Transverse colon (tissue), 4 donors: ENCODE measurements around the gene FBXL17. TPM values are rescaled to one million over a fixed set of nuclear protein-coding genes. Genes with fewer than 3 reads are reported as not detected.
A peak's percentile ranks its signal among the peaks of the same experiment; 100 is the strongest.

Experiments
- DNase-seq: peaks from one replicate; pipeline ENCODE4 v3.0.0-alpha.2; 2019
- H3K27ac ChIP-seq, 4 donors: fragments of 200-600 bp; sonication (generic); 2 replicates each; pipeline ENCODE4 v1.5.1; 2016 to 2018; ENCODE audit warnings: inconsistent platforms in 4 of 4
- H3K27me3 ChIP-seq: fragments of 200-600 bp; sonication (generic); 2 replicates; pipeline ENCODE4 v1.5.1; 2017; ENCODE audit warnings: inconsistent platforms
- H3K36me3 ChIP-seq, 4 donors: fragments of 200-600 bp; sonication (generic); 2 replicates each; pipeline ENCODE4 v1.5.1; 2017 to 2019; ENCODE audit warnings: inconsistent platforms in 4 of 4
- H3K4me1 ChIP-seq, 4 donors: fragments of 200-600 bp; sonication (generic); 2 replicates each; pipeline ENCODE4 v1.5.1; 2017 to 2020; ENCODE audit warnings: inconsistent platforms in 4 of 4
- H3K4me3 ChIP-seq, 4 donors: fragments of 200-600 bp; sonication (generic); 1 replicate in 1 of 4; 2 replicates in 3 of 4; pipeline versions ENCODE4 v1.5.1 to v1.6.1; 2017 to 2019; ENCODE audit warnings: inconsistent platforms in 4 of 4
- H3K9me3 ChIP-seq, 2 donors: fragments of 200-600 bp; sonication (generic); 2 replicates each; pipeline ENCODE4 v1.5.1; 2017 to 2019; ENCODE audit warnings: inconsistent platforms in 2 of 2
- EP300 ChIP-seq: sonication (generic); formaldehyde crosslinking; IDR thresholded peaks from one replicate; pipeline ENCODE4 v1.6.1; 2017; ENCODE audit warnings: antibody characterized with exemption, low read depth
- POLR2A ChIP-seq: fragments of 450-650 bp; IDR thresholded peaks from one replicate; pipeline ENCODE4 v1.6.1; 2016; ENCODE audit warnings: antibody characterized with exemption, mild to moderate bottlenecking, moderate library complexity
- POLR2AphosphoS5 ChIP-seq, 3 donors: sonication (generic); formaldehyde crosslinking; IDR thresholded peaks; one replicate each; pipeline ENCODE4 v1.6.1; 2016; ENCODE audit warnings: antibody characterized with exemption in 3 of 3
- WGBS, 2 donors: methylation state at CpG; one replicate each; pipeline ENCODE4 v1.1.5; 2018; ENCODE audit warnings: low coverage in 1 of 2; 5-methylcytosine and 5-hydroxymethylcytosine counted together
- in situ Hi-C, 4 donors: fragments of 200-750 bp; cut with MboI; loops; one replicate each; pipeline versions ENCODE4 v1.15.0 to v1.15.1; 2017; ENCODE audit warnings: low sequenced_read_pairs in 3 of 4, low pct_ligation_motif_present in 1 of 4, low pct_unique_long_range_greater_than_20kb in 1 of 4
- intact Hi-C: fragments of 100-400 bp; cut with DNase I; formaldehyde crosslinking; loops from one replicate; pipeline ENCODE4 v1.15.1; 2023; ENCODE audit warnings: low total_unique reads
- total RNA-seq, 4 donors: library from RNA; depleted of rRNA; stranded (reverse); fragments of >200 nt; gene quantifications; one replicate each; pipeline ENCODE4 v1.1.0, GENCODE V29; 2016
- TF ChIP-seq, protein P1 (sequence below), 5 experiments: fragments of 200-600 bp in 3 of 5; fragments of 450-650 bp in 2 of 5; sonication (generic) in 3 of 5; IDR thresholded peaks; 1 replicate in 2 of 5; 2 replicates in 3 of 5; pipeline ENCODE4 v1.5.1; 2016 to 2017; ENCODE audit warnings: antibody characterized with exemption in 5 of 5, inconsistent platforms in 3 of 5, mild to moderate bottlenecking in 2 of 5, moderate library complexity in 1 of 5

The FBXL17 gene
- total RNA-seq, 4 donors from 2014 or later = 17.7 to 99.5 (median 24.6) TPM

DNA sequence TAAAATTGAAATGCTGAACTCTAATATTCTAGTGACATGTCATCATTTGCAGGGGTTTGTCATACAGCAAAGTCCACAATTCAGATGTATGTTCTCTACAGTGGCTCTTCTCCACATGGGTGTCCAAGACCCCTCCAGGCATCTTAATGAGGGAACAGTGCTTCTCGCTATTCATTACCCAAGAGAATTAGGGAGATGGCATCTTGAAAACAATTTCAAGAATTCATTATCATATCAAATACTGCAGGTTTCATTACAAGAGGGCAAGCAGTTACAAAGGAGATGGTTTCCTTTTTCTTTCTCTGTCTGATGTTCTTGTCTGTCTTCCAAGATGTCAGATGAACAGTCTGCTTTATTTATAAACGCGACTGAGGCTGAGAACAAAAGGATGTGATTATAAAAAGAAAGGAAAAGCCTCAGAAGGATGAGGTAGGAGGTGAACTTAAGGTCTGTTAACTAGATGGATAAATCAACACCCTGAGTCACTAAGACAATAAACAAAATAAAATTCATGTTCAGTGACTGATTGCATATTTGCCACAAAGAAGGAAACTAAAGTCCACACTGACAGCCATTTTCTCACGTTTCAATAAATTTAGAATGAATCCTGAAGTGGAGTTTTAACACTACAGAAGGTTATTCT, 384.4 kb downstream of the FBXL17 start:
- in situ Hi-C loops = no loop called here

DNA sequence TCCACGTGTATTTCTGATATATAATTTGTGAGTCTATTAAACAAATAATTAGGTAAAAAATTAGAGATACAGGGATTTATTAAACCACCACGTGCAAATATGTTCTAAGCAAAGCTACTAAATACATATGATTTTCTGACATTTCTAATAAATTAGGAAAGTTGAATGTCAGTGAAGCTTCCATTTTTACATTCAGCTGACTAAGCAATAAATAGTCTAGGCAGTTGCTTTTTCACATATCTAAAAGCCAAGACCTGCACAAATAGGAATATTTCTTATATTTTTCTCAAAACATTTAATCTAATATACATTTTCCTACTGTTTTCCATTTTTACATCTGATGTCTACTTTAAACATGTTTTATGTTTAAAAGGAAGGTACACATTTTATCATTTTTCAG, 388.6 kb downstream of the FBXL17 start:
- in situ Hi-C loops = no loop called here
- H3K4me1 ChIP-seq = no peaks in the 10 kb centered on the region

More for the DNA sequence above, 384.4 kb downstream of the FBXL17 start:
- Histone ChIP-seq H3K4me3 (no peak overlapping the region), H3K27ac (no peak overlapping the region), H3K27me3 (no peaks in the 10 kb centered on the region), H3K4me1 (no peaks in the 10 kb centered on the region), H3K36me3 (no peaks in the 10 kb centered on the region), H3K9me3 (no peaks in the 10 kb centered on the region)
- TF ChIP-seq POLR2A (no peak), EP300 (no peak), POLR2AphosphoS5 (IDR thresholded peaks at IDR 0.05) (no peak)
- TF ChIP-seq, protein P1, sequence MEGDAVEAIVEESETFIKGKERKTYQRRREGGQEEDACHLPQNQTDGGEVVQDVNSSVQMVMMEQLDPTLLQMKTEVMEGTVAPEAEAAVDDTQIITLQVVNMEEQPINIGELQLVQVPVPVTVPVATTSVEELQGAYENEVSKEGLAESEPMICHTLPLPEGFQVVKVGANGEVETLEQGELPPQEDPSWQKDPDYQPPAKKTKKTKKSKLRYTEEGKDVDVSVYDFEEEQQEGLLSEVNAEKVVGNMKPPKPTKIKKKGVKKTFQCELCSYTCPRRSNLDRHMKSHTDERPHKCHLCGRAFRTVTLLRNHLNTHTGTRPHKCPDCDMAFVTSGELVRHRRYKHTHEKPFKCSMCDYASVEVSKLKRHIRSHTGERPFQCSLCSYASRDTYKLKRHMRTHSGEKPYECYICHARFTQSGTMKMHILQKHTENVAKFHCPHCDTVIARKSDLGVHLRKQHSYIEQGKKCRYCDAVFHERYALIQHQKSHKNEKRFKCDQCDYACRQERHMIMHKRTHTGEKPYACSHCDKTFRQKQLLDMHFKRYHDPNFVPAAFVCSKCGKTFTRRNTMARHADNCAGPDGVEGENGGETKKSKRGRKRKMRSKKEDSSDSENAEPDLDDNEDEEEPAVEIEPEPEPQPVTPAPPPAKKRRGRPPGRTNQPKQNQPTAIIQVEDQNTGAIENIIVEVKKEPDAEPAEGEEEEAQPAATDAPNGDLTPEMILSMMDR (IDR thresholded peaks at IDR 0.05) = no peak
- intact Hi-C loops = no loop called here
- DNase-seq = no peak
- WGBS, 2 donors = 65 to 73% methylated on average over 4 of the region's 4 CpGs

DNA sequence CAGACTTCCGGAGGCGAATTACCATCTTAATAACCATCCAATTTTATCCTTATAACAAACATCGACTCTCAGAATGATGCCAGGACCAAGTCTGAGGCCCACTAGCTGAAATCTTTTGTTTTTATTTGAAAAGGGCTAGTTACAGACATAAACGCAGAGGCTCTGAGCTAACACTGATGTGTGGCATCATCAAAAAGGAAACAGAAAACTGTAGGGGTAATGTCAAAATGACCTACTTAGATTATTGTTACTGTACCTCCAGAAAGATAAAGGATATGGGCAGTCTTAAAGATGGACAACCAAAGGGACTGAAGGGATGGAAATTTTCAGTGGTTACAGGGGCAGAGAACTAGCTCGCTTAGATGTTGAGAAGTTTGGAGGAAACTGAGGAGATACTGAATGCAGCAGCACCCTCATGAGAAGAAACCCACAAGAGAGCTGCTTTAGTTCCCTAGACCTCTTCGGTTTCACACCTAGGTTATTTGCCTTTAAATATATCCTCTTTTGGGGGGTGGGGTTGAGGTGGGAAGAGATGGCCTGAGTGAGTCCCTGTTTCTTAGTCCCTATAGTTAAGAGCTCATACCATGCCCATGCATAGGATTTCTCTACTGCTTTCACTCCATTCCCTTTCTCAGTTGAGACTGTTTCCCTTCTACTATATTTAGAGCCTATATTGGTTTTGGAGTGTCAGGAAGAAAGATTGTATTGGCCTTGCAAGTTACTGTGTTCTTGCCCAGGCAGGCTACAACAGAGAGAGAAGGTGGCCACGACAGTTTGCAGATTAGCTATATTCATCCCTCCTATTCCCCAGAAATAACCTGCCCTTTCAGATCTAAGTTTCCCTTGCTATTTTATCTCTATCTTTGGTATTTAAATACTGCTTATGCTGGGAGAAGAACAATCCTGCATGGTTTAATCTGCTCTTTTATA, 390.8 kb downstream of the FBXL17 start:
- H3K4me1 ChIP-seq = no peaks in the 10 kb centered on the region
- WGBS, 2 donors = 85 to 87% methylated on average over 7 of the region's 7 CpGs
- in situ Hi-C loops = no loop called here

More for the DNA sequence above, 388.6 kb downstream of the FBXL17 start:
- no peaks in the 10 kb centered on the region for H3K27me3 ChIP-seq
- intact Hi-C loops = no loop called here
- DNase-seq = no peak
- WGBS, 2 donors = 92 to 100% methylated on average over 2 of the region's 2 CpGs
- H3K4me3 ChIP-seq = no peak overlapping the region
- H3K9me3 ChIP-seq = no peaks in the 10 kb centered on the region
- H3K27ac ChIP-seq = no peak overlapping the region
- H3K36me3 ChIP-seq = no peaks in the 10 kb centered on the region
- TF ChIP-seq, protein P1 (IDR thresholded peaks at IDR 0.05) = no peak
- TF ChIP-seq EP300 (no peak), POLR2AphosphoS5 (IDR thresholded peaks at IDR 0.05) (no peak), POLR2A (no peak)

DNA sequence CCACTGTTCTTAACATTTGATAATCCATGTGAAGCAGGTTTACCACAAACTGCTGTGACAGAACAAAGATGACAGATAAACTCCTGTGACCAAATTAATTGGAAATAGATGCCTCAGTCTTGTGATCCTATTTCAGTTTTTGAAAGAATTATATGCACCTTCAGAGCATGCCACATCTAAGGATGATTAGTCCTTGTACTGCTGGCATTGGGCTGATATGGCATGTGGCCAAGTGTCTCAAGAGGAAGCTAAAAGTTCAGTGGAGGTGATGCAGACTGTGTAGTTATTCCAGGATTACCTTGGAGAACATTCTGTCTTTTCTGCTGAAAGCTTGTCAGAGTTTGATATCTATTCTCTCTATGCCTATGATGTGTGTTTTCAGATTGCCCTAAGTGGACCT, 396.8 kb downstream of the FBXL17 start:
- TF ChIP-seq POLR2A = no peak
- TF ChIP-seq, protein P1 (IDR thresholded peaks at IDR 0.05) = no peak
- Histone ChIP-seq H3K27ac (no peak overlapping the region), H3K9me3 (no peaks in the 10 kb centered on the region), H3K4me3 (no peak overlapping the region), H3K4me1 (no peaks in the 10 kb centered on the region), H3K36me3 (no peaks in the 10 kb centered on the region), H3K27me3 (no peaks in the 10 kb centered on the region)
- in situ Hi-C loops = no loop called here
- intact Hi-C loops = no loop called here
- peak; percentile 9 for DNase-seq

More for the DNA sequence above, 390.8 kb downstream of the FBXL17 start:
- intact Hi-C loops = no loop called here
- Histone ChIP-seq H3K4me3 (no peak overlapping the region), H3K27ac (no peak overlapping the region), H3K27me3 (no peaks in the 10 kb centered on the region), H3K9me3 (no peaks in the 10 kb centered on the region), H3K36me3 (no peaks in the 10 kb centered on the region)
- DNase-seq = no peak
- TF ChIP-seq EP300 = no peak
- TF ChIP-seq POLR2AphosphoS5 (IDR thresholded peaks at IDR 0.05) = no peak
- TF ChIP-seq POLR2A = no peak
- TF ChIP-seq, protein P1 (IDR thresholded peaks at IDR 0.05) = no peak
